ENCODE measurements around the gene F2RL3. TPM values are rescaled to one million over a fixed set of nuclear protein-coding genes. Genes with fewer than 3 reads are reported as not detected.

F2RL3 gene
- total RNA-seq, 6 experiments from 2014 or later: 0.07 to 0.62 (median 0.28) TPM

DNA sequence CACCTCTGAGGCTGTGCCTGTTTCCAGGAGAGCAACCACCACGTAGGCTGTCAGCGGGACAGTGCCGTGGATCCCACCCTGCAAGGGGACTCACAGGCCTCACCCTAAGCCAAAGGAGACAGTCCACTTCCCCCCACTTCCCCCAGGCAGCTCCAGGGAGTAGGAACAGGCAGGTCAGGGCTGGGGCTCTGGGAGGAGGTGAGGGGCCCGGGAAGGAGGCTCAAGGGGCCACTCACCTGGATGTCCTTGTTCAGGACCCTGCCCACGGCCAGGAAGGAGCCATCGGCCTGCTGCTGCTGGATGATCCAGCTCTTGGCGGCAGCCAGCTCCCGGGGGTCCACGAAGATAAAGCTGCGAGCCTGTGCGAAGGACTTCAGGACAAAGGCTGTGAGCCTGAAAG lies 25.6 kb downstream of the F2RL3 start:
- peak in 1 of 3 donors; percentile 26 for DNase-seq
- intact Hi-C loops (cut with DNase I): no loop called here
- no peak for TF ChIP-seq POLR2A (IDR thresholded peaks at IDR 0.05)
- no peak for TF ChIP-seq CTCF (IDR thresholded peaks at IDR 0.05)
- H3K4me3 ChIP-seq: no peak overlapping the region
- no peaks in the 10 kb centered on the region for H3K9me3 ChIP-seq
- no peaks in the 10 kb centered on the region for H3K27me3 ChIP-seq
- H3K27ac ChIP-seq: no peak overlapping the region
- ATAC-seq: no peak
- WGBS (ENCODE audit: insufficient coverage, low coverage, low lambda C conversion rate, missing lambda C conversion rate): no CpG with 5 or more reads among the region's 11 CpGs
- no peaks in the 10 kb centered on the region for H3K4me1 ChIP-seq
- H3K36me3 ChIP-seq: no peaks in the 10 kb centered on the region

DNA sequence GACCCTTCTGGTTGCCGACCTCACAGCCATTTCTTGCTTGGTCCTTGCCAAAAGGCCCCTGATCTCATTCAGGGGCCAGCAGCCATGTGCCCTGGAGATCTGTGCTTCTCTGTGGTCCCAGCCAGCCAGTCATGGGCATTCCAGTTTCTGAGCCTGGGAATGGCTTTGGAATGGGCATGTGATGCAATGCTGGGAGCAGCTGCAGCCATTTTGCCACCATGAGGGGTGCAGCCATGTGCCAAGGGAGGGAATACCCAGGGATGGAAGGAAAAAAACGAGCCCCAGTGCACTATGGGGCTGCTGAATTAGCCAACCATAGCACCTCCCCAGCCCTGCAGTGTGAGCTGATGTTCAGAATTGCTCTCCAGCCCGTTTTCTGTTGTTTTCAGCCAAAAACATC lies 26.3 kb downstream of the F2RL3 start:
- peak in 1 of 3 donors; percentile 19 for DNase-seq
- H3K9me3 ChIP-seq: no peaks in the 10 kb centered on the region
- H3K36me3 ChIP-seq: no peaks in the 10 kb centered on the region
- no peaks in the 10 kb centered on the region for H3K27me3 ChIP-seq
- H3K4me1 ChIP-seq: no peaks in the 10 kb centered on the region
- TF ChIP-seq POLR2A (IDR thresholded peaks at IDR 0.05) (no peak), CTCF (IDR thresholded peaks at IDR 0.05) (no peak)
- H3K27ac ChIP-seq: no peak overlapping the region
- no CpG with 5 or more reads among the region's 3 CpGs for WGBS (ENCODE audit: insufficient coverage, low coverage, low lambda C conversion rate, missing lambda C conversion rate)
- no peak overlapping the region for H3K4me3 ChIP-seq
- ATAC-seq: no peak
- intact Hi-C loops (cut with DNase I): no loop called here

DNA sequence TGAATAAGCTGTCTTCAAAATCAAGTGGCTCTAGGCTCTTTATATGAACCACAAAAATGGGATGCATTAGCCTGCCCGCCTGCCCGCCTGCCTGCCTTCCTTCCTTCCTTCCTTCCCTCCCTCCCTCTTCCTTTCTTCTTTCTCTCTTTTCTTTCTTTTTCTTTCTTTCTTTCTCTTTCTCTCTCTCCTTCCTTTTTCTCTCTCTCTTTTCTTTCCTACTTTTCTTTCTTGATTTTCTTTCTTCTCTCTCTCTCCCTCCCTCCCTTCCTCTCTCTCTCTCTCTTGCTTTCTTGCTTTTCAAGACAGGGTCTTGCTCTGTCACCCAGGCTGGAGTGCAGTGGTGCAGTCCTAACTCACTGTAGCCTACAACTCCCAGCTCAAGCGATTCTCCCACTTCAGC lies 26.9 kb downstream of the F2RL3 start:
- intact Hi-C loops (cut with DNase I): no loop called here
- Histone ChIP-seq H3K36me3 (no peaks in the 10 kb centered on the region), H3K27ac (no peak overlapping the region), H3K9me3 (no peaks in the 10 kb centered on the region), H3K27me3 (no peaks in the 10 kb centered on the region), H3K4me1 (no peaks in the 10 kb centered on the region), H3K4me3 (no peak overlapping the region)
- no peak for TF ChIP-seq CTCF (IDR thresholded peaks at IDR 0.05)
- TF ChIP-seq POLR2A (IDR thresholded peaks at IDR 0.05): no peak
- DNase-seq (no peak), ATAC-seq (no peak)
- 50% methylated on average over 2 of the region's 3 CpGs for WGBS (ENCODE audit: insufficient coverage, low coverage, low lambda C conversion rate, missing lambda C conversion rate)

- no peak for TF ChIP-seq POLR2A (IDR thresholded peaks at IDR 0.05)
- TF ChIP-seq CTCF (IDR thresholded peaks at IDR 0.05): no peak
- ATAC-seq (no peak), DNase-seq (peak in 1 of 3 donors; percentile 14)
- no peak overlapping the region for H3K27ac ChIP-seq
- no peaks in the 10 kb centered on the region for H3K9me3 ChIP-seq
- WGBS (ENCODE audit: insufficient coverage, low coverage, low lambda C conversion rate, missing lambda C conversion rate): 68% methylated on average over 4 of the region's 7 CpGs
- H3K27me3 ChIP-seq: no peaks in the 10 kb centered on the region
- H3K4me1 ChIP-seq: no peaks in the 10 kb centered on the region
- H3K4me3 ChIP-seq: no peak overlapping the region
- H3K36me3 ChIP-seq: no peaks in the 10 kb centered on the region
- intact Hi-C loops (cut with DNase I): no loop called here
These were observed 28.6 kb downstream of the F2RL3 start for GRCh38 chr19:16917401-16917800.

GRCh38 chr19:16919496-16919895 lies 30.7 kb downstream of the F2RL3 start:
- TF ChIP-seq CTCF (IDR thresholded peaks at IDR 0.05): no peak
- no peak for TF ChIP-seq POLR2A (IDR thresholded peaks at IDR 0.05)
- no peak for ATAC-seq
- WGBS (ENCODE audit: insufficient coverage, low coverage, low lambda C conversion rate, missing lambda C conversion rate): 55% methylated on average over 3 of the region's 4 CpGs
- no peak for DNase-seq
- Histone ChIP-seq H3K27me3 (no peaks in the 10 kb centered on the region), H3K36me3 (no peaks in the 10 kb centered on the region), H3K9me3 (no peaks in the 10 kb centered on the region), H3K4me1 (no peaks in the 10 kb centered on the region), H3K27ac (no peak overlapping the region), H3K4me3 (no peak overlapping the region)
- intact Hi-C loops (cut with DNase I): no loop called here
